Neuronal stem cell (in vitro differentiated cells): ENCODE results near the gene IGF1R.
"Not testable (repeated sequence)": the region's sequence is repeated elsewhere in the genome, so short reads cannot be mapped to it uniquely, and the experiment has no call there.

Experiments
- DNase-seq: peaks from one replicate; pipeline ENCODE4 v3.0.0-alpha.2; 2013; ENCODE audit warnings: low spot score
- H2AFZ ChIP-seq: one replicate; pipeline ENCODE4 v1.6.1; 2013; ENCODE audit warnings: mild to moderate bottlenecking, low read length, inconsistent platforms
- H2AK5ac ChIP-seq: 2 replicates; pipeline ENCODE4 v1.6.1; 2013; ENCODE audit warnings: low read depth, mild to moderate bottlenecking, inconsistent platforms, low read length, moderate library complexity, mixed read lengths
- H2BK120ac ChIP-seq: 2 replicates; pipeline ENCODE4 v1.6.1; 2013; ENCODE audit warnings: low read depth, mild to moderate bottlenecking, inconsistent platforms, low read length, moderate library complexity, mixed read lengths
- H2BK12ac ChIP-seq: one replicate; pipeline ENCODE4 v1.6.1; 2013; ENCODE audit warnings: low read length, inconsistent platforms
- H2BK15ac ChIP-seq: 2 replicates; pipeline ENCODE4 v1.6.1; 2013; ENCODE audit warnings: mild to moderate bottlenecking, low read length, inconsistent platforms, mixed read lengths
- H2BK5ac ChIP-seq: one replicate; pipeline ENCODE4 v1.6.1; 2013; ENCODE audit warnings: inconsistent platforms, mild to moderate bottlenecking, low read length, moderate library complexity
- H3K14ac ChIP-seq: one replicate; pipeline ENCODE4 v1.6.1; 2013; ENCODE audit warnings: low read length, inconsistent platforms
- H3K18ac ChIP-seq: 2 replicates; pipeline ENCODE4 v1.6.1; 2013; ENCODE audit warnings: low read length, inconsistent platforms
- H3K23ac ChIP-seq: 2 replicates; pipeline ENCODE4 v1.6.1; 2013; ENCODE audit warnings: low read depth, mild to moderate bottlenecking, mixed read lengths, low read length, inconsistent platforms; ENCODE audit not compliant: poor library complexity
- H3K27ac ChIP-seq: replicated peaks from 3 replicates; pipeline ENCODE4 v1.5.1; 2013; ENCODE audit warnings: low read length, inconsistent platforms
- H3K27me3 ChIP-seq, 3 experiments: 2 replicates each; pipeline ENCODE4 v1.6.1; 2013; ENCODE audit warnings: low read length in 3 of 3, mild to moderate bottlenecking in 2 of 3, inconsistent platforms in 1 of 3, low read depth in 1 of 3, mixed read lengths in 1 of 3, moderate library complexity in 1 of 3; ENCODE audit not compliant: control insufficient read depth in 3 of 3, insufficient read depth in 3 of 3
- H3K36me3 ChIP-seq, 2 donors: replicated peaks in 1 of 2; 2 replicates each; pipeline ENCODE4 v1.6.1; 2013; ENCODE audit warnings: low read length in 2 of 2; ENCODE audit not compliant: control insufficient read depth in 2 of 2, insufficient read depth in 2 of 2
- H3K4ac ChIP-seq: 2 replicates; pipeline ENCODE4 v1.6.1; 2013; ENCODE audit warnings: inconsistent platforms, mild to moderate bottlenecking, low read length, moderate library complexity
- H3K4me1 ChIP-seq, 2 donors: 1 replicate in 1 of 2; 2 replicates in 1 of 2; pipeline ENCODE4 v1.6.1; 2013; ENCODE audit warnings: low read length in 2 of 2, low read depth in 1 of 2; ENCODE audit not compliant: control insufficient read depth in 2 of 2, insufficient read depth in 1 of 2
- H3K4me2 ChIP-seq: one replicate; pipeline ENCODE4 v1.6.1; 2013; ENCODE audit warnings: mild to moderate bottlenecking, low read length, inconsistent platforms; ENCODE audit not compliant: insufficient read depth, poor library complexity, severe bottlenecking
- H3K4me3 ChIP-seq, 2 donors: 2 replicates each; pipeline ENCODE4 v1.5.1; 2013; ENCODE audit warnings: low read length in 2 of 2, mild to moderate bottlenecking in 2 of 2, inconsistent platforms in 1 of 2, moderate library complexity in 1 of 2
- H3K79me1 ChIP-seq: one replicate; pipeline ENCODE4 v1.6.1; 2013; ENCODE audit warnings: low read depth, mild to moderate bottlenecking, inconsistent platforms, low read length, moderate library complexity
- H3K9ac ChIP-seq: one replicate; pipeline ENCODE4 v1.6.1; 2013; ENCODE audit warnings: mild to moderate bottlenecking, low read depth, low read length, inconsistent platforms; ENCODE audit not compliant: poor library complexity
- H3K9me3 ChIP-seq, 2 donors: replicated peaks in 1 of 2; 2 replicates each; pipeline versions ENCODE3 to v1.6.1; 2013; ENCODE audit warnings: low read length in 2 of 2, mild to moderate bottlenecking in 2 of 2, inconsistent platforms in 1 of 2, low read depth in 1 of 2, mixed read lengths in 1 of 2, moderate library complexity in 1 of 2; ENCODE audit not compliant: control insufficient read depth in 2 of 2, insufficient read depth in 1 of 2
- H4K8ac ChIP-seq: one replicate; pipeline ENCODE4 v1.6.1; 2013; ENCODE audit warnings: low read depth, mild to moderate bottlenecking, inconsistent platforms, low read length, moderate library complexity
- H4K91ac ChIP-seq: one replicate; pipeline ENCODE4 v1.6.1; 2013; ENCODE audit warnings: low read length, low read depth, mild to moderate bottlenecking, inconsistent platforms; ENCODE audit not compliant: poor library complexity
- WGBS, 2 donors: extraction: QIAGEN DNeasy Blood & Tissue Kit; methylation state at CpG; one replicate each; pipeline ENCODE4 v1.1.7; 2013; ENCODE audit warnings: missing lambda C conversion rate in 2 of 2, mixed read lengths in 1 of 2; ENCODE audit not compliant: insufficient read length in 2 of 2, insufficient replicate concordance in 1 of 2; ENCODE audit errors: extremely low coverage in 2 of 2; 5-methylcytosine and 5-hydroxymethylcytosine counted together

IGF1R gene

GRCh38 chr15:99003317-99003716 lies 355.0 kb downstream of the IGF1R start:
- not testable (repeated sequence) for H2BK12ac ChIP-seq, H3K4me3 ChIP-seq, H3K36me3 ChIP-seq, H4K91ac ChIP-seq, H3K9ac ChIP-seq, H2AK5ac ChIP-seq, H3K27me3 ChIP-seq, H2AFZ ChIP-seq, H3K4me2 ChIP-seq, DNase-seq, H2BK5ac ChIP-seq, H3K9me3 ChIP-seq, H2BK120ac ChIP-seq, H4K8ac ChIP-seq, H3K14ac ChIP-seq, H3K18ac ChIP-seq, H3K27ac ChIP-seq, H3K79me1 ChIP-seq, H2BK15ac ChIP-seq, H3K4me1 ChIP-seq, H3K23ac ChIP-seq, H3K4ac ChIP-seq
- WGBS, 2 donors: no CpG with 5 or more reads among the region's 10 CpGs

- not testable (repeated sequence) for H3K4me1 ChIP-seq, H2BK12ac ChIP-seq, H3K23ac ChIP-seq, H3K4ac ChIP-seq, H3K36me3 ChIP-seq, H4K8ac ChIP-seq, H2AK5ac ChIP-seq, DNase-seq, H3K79me1 ChIP-seq, H2BK120ac ChIP-seq, H3K9me3 ChIP-seq, H4K91ac ChIP-seq, H3K4me3 ChIP-seq, H3K27ac ChIP-seq, H3K9ac ChIP-seq, H3K4me2 ChIP-seq, H2BK5ac ChIP-seq, H2AFZ ChIP-seq, H2BK15ac ChIP-seq
- H3K18ac ChIP-seq: peak overlapping the region; percentile 19
- WGBS, 2 donors: no CpG with 5 or more reads among the region's 38 CpGs
- H3K27me3 ChIP-seq: peaks cover 0 to 11% (median 8%) of the 10 kb centered on the region in 3 experiments
- peak overlapping the region; percentile 8 for H3K14ac ChIP-seq
Measured at GRCh38 chr15:99004998-99005974, 356.9 kb downstream of the IGF1R start.

GRCh38 chr15:99006146-99006545 lies 357.8 kb downstream of the IGF1R start:
- Histone ChIP-seq H3K4me3 (no peak overlapping the region), H4K8ac (no peak overlapping the region), H3K79me1 (no peaks in the 10 kb centered on the region), H2BK5ac (no peak overlapping the region), H3K36me3 (no peaks in the 10 kb centered on the region), H3K18ac (no peak overlapping the region), H3K9me3 (no peaks in the 10 kb centered on the region), H2BK15ac (no peak overlapping the region), H3K23ac (no peak overlapping the region), H2BK120ac (no peak overlapping the region), H2BK12ac (no peak overlapping the region), H3K4ac (no peak overlapping the region), H3K9ac (peak overlapping the region; percentile 38), H3K4me1 (peaks cover 0 to 3% of the 10 kb centered on the region in 2 donors), H3K4me2 (no peak overlapping the region), H3K27ac (no peak overlapping the region), H2AFZ (no peak overlapping the region), H3K27me3 (peaks cover 0 to 11% (median 8%) of the 10 kb centered on the region in 3 experiments), H2AK5ac (no peak overlapping the region), H4K91ac (no peak overlapping the region), H3K14ac (no peak overlapping the region)
- no peak for DNase-seq
- no CpG with 5 or more reads among the region's 9 CpGs for WGBS, 2 donors

GRCh38 chr15:99006904-99007495 lies 358.7 kb downstream of the IGF1R start:
- Histone ChIP-seq H3K4me1 (peaks cover 0 to 3% of the 10 kb centered on the region in 2 donors), H4K91ac (no peak overlapping the region), H2BK5ac (no peak overlapping the region), H3K79me1 (no peaks in the 10 kb centered on the region), H3K36me3 (no peaks in the 10 kb centered on the region), H2AFZ (no peak overlapping the region), H3K9me3 (no peaks in the 10 kb centered on the region), H2AK5ac (no peak overlapping the region), H3K23ac (no peak overlapping the region), H3K27ac (no peak overlapping the region), H3K14ac (no peak overlapping the region), H2BK12ac (no peak overlapping the region), H3K27me3 (peaks cover 0 to 11% (median 8%) of the 10 kb centered on the region in 3 experiments), H3K9ac (no peak overlapping the region), H4K8ac (no peak overlapping the region), H2BK120ac (no peak overlapping the region), H2BK15ac (no peak overlapping the region), H3K4me3 (no peak overlapping the region), H3K4ac (no peak overlapping the region), H3K4me2 (no peak overlapping the region), H3K18ac (no peak overlapping the region)
- WGBS, 2 donors: no CpG with 5 or more reads among the region's 17 CpGs
- DNase-seq: no peak
